Activated effector memory CD4-positive, alpha-beta T cell treated with Interleukin-2 at 50 U/mL for 16 hours (primary cell): Measurements from ENCODE around the gene MT1A.

Experiments
- DNase-seq: peaks from one replicate; pipeline ENCODE4 v3.0.0-alpha.2; 2020

The MT1A gene

DNA sequence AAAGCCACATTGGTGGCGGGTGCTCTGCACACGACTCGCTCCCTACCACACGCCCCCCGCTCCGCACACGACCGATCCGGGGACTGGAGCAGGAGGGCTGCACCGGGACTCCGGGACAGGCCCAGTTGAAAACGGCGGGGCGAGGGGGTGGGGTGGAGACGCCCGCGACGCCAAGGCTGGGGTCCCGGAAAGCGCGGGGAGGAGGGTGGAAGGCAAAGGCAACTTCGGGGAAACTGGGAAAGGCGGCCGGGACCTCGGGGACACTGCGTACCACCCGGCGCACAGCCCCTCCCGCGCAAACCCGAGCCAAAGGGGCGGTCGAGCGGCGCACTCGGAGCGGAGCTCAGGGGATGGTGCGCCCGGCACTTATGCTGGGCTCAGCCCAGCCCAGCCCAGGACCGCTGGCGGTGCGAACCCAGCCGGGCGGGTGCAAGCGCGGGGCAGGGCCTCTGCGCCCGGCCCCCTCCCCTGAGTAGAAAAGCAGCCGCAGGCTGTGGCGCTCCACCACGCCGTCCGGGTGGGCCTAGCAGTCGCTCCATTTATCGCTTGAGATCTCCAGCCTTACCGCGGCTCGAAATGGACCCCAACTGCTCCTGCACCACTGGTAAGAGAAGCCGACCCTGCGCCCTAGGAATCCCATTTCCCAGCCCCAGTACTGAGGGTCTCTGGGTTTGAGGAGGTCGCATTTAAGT is 6.2 kb upstream of the MT1A start, which contains the start of gene MT1M:
Gene MT1M, plus strand, starts transcription at position 504 of the 692 bp plus-strand sequence. Its CDS starts 73 bp downstream, at position 577.
- DNase-seq: no peak

DNA sequence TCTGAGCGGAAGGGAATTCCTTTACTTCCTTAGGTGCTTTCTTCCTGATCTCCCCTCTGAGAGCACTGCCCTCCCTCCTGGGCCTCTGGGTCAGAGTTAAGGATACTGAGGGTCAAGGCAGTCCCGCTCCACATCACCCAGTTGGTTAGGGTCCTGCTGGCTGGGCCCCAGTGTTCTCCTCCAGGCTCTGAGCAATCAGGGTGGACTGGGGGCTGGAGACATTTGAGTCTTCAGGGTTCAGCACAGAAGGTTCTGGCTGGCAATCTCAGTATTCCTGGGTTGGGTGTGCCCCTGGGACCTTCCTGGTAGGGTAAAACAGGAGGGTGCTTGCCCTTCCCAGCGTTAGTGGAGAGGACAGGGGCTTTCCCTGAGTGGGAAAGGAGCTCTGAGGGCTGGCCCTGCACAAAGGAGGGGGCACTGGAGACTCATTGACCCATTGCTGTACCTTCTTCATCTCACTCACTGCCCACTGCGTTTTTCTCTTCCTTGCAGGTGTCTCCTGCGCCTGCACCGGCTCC is 5.6 kb upstream of the MT1A start:
- no peak for DNase-seq

GRCh38 chr16:56633535-56633934 is 4.9 kb upstream of the MT1A start:
- no peak for DNase-seq

GRCh38 chr16:56634715-56635440 is 3.6 kb upstream of the MT1A start:
- no peak for DNase-seq

DNA sequence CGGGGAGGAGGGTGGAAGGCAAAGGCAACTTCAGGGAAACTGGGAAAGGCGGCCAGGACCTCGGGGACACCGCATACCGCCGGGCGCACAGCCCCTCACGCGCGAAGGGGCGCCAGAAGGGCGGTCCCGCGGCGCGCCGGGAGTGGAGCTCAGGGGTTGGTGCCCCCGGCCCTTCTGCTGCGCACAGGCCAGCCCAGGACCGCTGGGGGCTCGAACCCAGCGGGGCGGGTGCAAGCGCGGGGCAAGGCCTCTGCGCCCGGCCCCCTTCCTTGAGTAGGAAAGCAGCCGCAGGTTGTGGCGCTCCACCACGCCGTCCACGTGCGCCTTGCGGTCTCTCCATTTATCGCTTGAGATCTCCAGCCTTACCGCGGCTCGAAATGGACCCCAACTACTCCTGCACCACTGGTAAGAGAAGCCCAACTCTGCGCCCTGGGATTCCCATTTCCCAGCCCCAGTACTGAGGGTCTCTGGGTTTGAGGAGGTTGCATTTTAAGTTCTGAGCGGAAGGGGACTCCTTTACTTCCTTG is 3.0 kb upstream of the MT1A start:
- DNase-seq: no peak

- no peak for DNase-seq
Observed at GRCh38 chr16:56636616-56637413, 1.7 kb upstream of the MT1A start.

DNA sequence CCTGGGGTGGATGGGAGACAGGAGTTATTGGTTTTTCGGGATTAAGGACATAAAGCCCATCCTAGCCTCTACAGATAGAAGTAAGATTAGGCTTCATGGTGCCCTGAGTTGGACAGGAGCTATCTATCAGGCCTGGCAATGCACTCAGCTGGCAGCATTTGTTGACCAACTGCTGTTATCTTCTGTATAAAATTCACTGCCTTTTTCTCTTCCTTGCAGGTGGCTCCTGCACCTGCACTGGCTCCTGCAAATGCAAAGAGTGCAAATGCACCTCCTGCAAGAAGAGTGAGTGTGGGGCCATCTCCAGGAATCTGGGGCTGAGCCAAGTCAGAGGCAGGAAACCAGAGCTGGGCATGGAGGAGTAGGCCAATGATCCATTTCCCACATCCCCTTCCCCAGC is 579 bp downstream of the MT1A start:
- DNase-seq: no peak

DNA sequence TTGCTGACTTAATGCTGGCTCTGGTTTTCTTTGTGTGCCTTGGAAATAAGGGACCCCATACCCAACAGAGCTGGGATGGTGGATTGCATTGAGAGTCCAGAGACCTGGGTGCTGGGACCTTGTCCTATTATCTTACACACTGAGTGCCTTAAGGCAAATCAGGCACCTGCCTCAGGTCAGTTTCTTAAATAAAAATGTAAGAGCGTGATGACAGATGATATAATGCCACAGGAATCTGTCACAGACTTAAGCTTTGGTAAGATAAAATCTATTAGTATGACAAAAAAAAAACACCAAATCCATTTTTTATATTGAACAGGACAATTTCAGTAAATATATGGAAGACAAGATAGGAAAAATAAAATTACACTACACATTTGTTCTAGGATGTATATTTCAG is 1.6 kb downstream of the MT1A start:
- DNase-seq: no peak

GRCh38 chr16:56641166-56641565 is 2.7 kb downstream of the MT1A start:
- DNase-seq: no peak

DNA sequence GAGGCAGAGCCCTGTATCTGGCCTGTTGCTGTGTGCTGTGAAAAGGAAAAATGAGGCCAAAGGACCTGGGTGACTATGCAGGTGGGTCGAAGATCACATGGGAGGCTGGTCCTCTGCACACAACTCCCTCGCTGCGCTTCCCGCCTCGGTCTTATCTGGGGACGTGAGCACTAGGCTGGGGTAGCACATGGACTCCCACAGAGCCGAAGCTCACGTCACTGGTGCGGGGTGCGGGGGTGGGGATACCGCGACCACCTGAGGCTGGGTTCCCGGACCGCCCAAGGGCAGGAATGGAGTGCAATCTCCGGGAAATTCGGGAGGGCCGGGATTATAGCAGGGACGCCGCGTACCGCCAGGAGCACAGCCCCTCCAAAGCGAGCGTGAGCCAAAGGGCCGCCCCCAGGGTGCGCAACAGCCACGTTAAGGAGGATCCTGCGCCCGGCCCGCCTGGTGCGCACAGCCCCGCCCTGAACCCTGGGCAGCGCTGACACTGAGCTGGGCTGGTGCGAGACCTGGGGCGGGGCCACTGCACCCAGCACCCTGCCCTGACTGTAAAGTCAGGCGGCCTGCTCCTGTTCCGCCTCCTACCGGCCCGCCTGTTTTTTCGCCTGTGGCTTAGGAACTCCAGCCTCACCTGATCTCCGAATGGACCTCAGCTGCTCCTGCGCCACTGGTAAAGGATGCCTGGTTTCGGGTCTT is 4.8 kb downstream of the MT1A start:
- peak; percentile 72 for DNase-seq

DNA sequence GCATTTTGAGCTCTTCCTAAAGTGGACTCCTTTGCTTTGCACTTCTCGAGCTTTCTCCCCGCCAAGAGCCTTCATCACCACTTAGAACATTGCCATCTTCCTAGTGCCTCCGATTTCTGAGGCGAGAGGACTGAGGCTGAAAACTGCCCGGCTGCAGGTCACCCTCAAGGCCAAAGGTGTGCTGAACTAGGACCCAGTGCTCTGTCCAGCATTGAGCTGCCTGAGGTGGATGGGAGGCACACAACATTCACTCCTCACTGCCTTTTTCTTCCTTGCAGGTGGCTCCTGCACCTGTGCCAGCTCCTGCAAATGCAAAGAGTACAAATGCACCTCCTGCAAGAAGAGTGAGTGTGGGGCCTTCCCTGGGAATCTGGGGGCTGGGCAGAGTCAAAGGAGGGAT is 5.4 kb downstream of the MT1A start:
- DNase-seq: no peak

GRCh38 chr16:56645311-56645710 is 6.8 kb downstream of the MT1A start:
- no peak for DNase-seq

- DNase-seq: no peak
Observed at GRCh38 chr16:56645838-56646237, 7.4 kb downstream of the MT1A start.

DNA sequence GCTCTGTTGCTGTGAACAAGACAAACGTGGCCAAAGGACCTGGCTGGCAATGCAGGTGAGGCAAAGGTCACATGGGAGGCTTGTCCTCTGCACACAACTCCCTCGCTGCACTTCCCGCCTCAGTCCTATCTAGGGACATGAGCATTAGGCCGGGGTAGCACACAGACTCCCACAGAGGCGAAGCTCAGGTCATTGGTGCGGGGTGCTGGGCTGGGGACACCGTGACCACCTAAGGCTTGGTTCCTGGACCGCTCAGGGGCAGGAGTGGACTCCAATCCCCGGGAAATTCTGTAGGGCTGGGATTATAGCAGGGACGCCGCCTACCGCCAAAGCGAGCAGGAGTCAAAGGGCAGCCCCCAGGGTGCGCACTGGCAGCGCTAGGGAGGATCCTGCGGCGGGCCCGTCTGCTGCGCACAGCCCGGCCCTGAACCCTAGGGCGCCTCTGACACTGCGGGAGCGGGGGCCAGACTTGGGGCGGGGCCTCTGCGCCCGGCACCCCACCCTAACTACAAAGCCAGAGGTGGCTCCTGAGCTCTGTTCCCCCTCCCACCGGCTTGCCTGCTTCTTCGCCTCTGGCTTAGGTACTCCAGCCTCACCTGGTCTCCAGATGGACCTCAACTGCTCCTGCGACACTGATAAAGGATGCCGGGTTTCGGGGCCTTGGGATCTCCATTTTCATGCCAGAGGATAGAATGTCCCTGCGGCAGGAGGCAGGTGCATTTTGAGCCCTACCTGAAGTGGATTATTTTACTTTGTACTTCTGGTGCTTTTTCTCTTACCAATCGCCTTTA is 9.4 kb downstream of the MT1A start:
- DNase-seq: no peak

GRCh38 chr16:56649271-56649670 is 10.8 kb downstream of the MT1A start:
- DNase-seq: no peak

DNA sequence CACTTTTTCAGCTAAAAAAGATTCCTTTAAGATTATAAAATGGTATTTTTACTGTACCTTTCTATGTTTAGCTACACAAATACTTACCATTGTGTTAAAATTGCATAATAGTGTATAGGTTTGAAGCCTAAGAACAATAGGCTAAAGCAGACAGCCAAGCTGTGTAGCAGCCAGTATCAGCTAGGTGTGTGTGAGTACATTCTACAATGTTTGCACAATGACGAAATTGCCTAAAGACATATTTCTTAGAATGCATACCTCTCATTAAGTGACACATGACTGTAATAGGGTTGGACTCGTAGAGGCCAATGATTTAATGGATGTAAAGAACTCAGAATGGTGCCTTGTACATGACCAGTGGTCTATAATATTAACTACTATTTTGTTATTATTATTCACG is 11.4 kb downstream of the MT1A start:
- no peak for DNase-seq

DNA sequence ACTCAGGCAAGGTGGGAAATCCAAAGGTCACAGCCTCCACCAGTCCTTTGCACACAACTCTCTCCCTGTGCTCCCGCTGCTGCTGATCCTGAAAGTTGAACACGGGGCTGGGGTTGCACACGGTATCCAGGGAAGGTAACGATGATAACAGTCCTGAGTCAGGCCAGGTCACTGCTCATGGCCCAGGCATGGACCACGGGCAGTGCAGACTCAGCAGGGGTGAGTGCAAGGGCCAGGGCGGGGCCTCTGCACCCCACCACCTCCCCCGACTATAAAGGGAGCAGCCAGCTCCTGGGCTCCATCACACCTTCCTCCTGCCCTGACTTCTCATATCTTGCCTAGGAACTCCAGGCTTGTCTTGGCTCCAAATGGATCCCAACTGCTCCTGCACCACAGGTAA is 13.1 kb downstream of the MT1A start, which contains the start of gene MT1B:
Gene MT1B, plus strand, starts transcription at position 301 of the 400 bp plus-strand sequence. Its CDS starts 68 bp downstream, at position 369.
- DNase-seq: no peak

- no peak for DNase-seq
Observed at GRCh38 chr16:56652600-56652999, 14.1 kb downstream of the MT1A start.

DNA sequence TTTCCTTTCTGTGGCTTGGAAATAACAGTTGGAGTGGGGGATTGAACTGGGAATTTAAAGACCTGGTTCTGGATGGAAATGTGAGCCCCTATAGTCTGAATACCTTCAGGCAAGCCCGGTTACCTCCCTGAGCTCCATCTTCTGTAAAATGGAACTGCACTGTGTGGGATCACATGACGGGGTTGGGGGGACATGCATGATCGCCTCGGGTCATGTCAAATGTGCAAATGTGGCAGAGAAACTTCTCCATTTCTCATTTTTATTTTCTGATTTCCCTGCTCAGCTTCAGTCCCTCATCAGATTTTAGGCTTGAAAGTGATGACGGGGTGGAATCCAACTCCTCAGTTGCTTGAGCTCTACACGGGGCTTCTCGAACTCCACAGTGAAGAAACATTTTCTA is 14.8 kb downstream of the MT1A start:
- no peak for DNase-seq

GRCh38 chr16:56657555-56658326 is 19.3 kb downstream of the MT1A start, which contains the start of gene MT1F:
TSS of gene MT1F (plus strand) at chr16:56657959. CDS start at chr16:56658059, 100 bp downstream.
- DNase-seq: peak; percentile 65
